Pulmonary artery endothelial cell (primary cell): Measurements from ENCODE around the gene ZXDC. TPM values are rescaled to one million over a fixed set of nuclear protein-coding genes. Genes with fewer than 3 reads are reported as not detected.

Experiments
- DNase-seq: peaks from one replicate; pipeline ENCODE4 v3.0.0-alpha.2; 2011; ENCODE audit warnings: low read depth, low spot score
- total RNA-seq: library from RNA; depleted of rRNA; stranded (reverse); fragments of >200 nt; gene quantifications from 2 replicates; pipeline ENCODE4 v1.2.3, GENCODE V29; 2014

The ZXDC gene
- total RNA-seq, 1 donor from 2014 or later: 15.2 TPM

GRCh38 chr3:126416943-126417342, 58.7 kb downstream of the ZXDC start:
- no peak for DNase-seq

- no peak for DNase-seq
Observed at GRCh38 chr3:126415661-126416591, 59.8 kb downstream of the ZXDC start.

GRCh38 chr3:126414961-126415660, 60.6 kb downstream of the ZXDC start:
- no peak for DNase-seq

- DNase-seq: no peak
Observed at GRCh38 chr3:126414406-126414805, 61.3 kb downstream of the ZXDC start.

GRCh38 chr3:126413693-126414080, 62.0 kb downstream of the ZXDC start:
- no peak for DNase-seq

- DNase-seq: no peak
Observed at GRCh38 chr3:126412841-126413692, 62.6 kb downstream of the ZXDC start.

- DNase-seq: no peak
Observed at GRCh38 chr3:126408099-126408498, 67.6 kb downstream of the ZXDC start.

- no peak for DNase-seq
Observed at GRCh38 chr3:126407412-126408044, 68.2 kb downstream of the ZXDC start.

GRCh38 chr3:126406389-126407296, 69.0 kb downstream of the ZXDC start:
- no peak for DNase-seq

- no peak for DNase-seq
Observed at GRCh38 chr3:126402666-126403302, 72.9 kb downstream of the ZXDC start.

GRCh38 chr3:126402178-126402577, 73.5 kb downstream of the ZXDC start:
- no peak for DNase-seq

- no peak for DNase-seq
Observed at GRCh38 chr3:126401611-126402160, 74.0 kb downstream of the ZXDC start.

- DNase-seq: no peak
Observed at GRCh38 chr3:126399756-126400155, 75.9 kb downstream of the ZXDC start.

GRCh38 chr3:126399351-126399735, 76.3 kb downstream of the ZXDC start:
- no peak for DNase-seq

GRCh38 chr3:126398423-126399350, 77.0 kb downstream of the ZXDC start:
- DNase-seq: no peak

- no peak for DNase-seq
Observed at GRCh38 chr3:126397610-126398422, 77.9 kb downstream of the ZXDC start.

- no peak for DNase-seq
Observed at GRCh38 chr3:126396536-126396935, 79.2 kb downstream of the ZXDC start.
